NCI-H510A treated with DMSO at 0.1 percent for 48 hours (cell line): ENCODE measurements around the gene MRPL11.
"Not testable (repeated sequence)": the region's sequence is repeated elsewhere in the genome, so short reads cannot be mapped to it uniquely, and the experiment has no call there.

Experiments
- DNase-seq: peaks from one replicate; lab custom pipeline; 2025; lab: John Stamatoyannopoulos, UW

The MRPL11 gene

GRCh38 chr11:66467034-66467659 is 28.5 kb upstream of the MRPL11 start:
- no peak for DNase-seq

GRCh38 chr11:66466225-66467033 is 27.8 kb upstream of the MRPL11 start, which contains the start of gene PELI3:
TSS of gene PELI3 (plus strand) at chr11:66466905. CDS start at chr11:66468129, 1,224 bp downstream.
- DNase-seq, result peak; percentile 75

DNA sequence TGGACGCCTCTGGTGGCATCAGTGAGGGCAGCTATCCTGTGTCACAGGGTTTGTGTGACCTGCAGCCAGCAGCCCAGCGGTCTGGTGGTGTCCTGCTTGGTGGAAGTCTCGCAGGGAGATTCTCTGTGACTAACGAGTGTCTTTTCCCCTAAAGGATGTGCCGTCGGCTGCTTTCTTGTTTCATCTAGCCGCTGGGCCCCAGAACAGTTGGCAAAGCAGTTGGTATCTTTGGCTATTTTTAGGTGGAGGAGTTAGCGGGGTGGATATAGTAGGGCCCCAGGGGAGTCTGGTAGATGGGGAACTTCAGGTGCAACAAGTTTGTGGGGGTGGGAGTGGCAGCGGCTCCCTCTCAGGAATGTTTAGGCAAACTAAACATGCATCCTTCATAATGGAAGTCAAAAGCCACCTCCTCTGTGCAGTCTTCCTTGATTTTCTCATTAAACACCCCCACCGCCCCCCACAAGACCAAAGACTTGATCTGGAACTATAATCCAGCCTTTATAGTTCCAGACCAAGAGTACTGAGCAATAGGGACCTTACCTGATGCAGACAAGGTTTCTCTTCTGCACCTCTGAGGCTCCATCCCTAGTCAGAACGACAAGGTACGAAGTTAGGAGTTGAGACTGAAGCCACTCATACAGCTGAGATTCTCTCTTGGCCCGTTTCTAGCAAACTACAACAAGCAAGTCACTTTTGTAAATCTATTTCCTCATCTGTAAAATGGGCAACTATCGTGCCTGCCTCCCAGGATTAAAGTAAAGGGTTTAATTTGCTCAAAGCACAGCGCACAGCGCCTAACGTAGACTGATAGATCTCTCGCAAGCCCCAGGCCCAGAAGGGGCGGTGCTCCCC is 27.0 kb upstream of the MRPL11 start:
- no peak for DNase-seq

DNA sequence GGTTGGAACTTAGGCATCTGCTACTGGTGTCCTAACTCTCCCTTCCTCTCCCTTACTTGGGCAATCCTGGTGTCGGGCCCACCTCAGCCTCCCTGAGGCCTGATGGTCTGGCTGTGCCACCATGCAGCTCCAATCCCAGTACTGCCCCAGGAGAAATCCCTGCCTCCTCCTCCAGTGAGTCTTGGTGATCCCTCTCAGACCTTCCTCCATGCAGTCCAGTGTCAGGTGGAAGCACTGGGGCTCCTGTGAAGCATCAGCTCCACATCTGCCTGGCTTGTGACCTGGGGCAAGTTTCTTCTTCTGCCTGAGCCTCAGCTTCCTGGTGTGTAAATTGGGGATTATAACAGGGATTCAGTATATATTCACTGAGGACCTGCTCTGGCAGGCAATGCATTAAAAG is 26.3 kb upstream of the MRPL11 start:
- no peak for DNase-seq

- DNase-seq, result not testable (repeated sequence)
Measured at GRCh38 chr11:66464116-66464515, 25.5 kb upstream of the MRPL11 start.

- DNase-seq, result no peak
Measured at GRCh38 chr11:66462911-66463310, 24.3 kb upstream of the MRPL11 start.

GRCh38 chr11:66462010-66462409 is 23.4 kb upstream of the MRPL11 start:
- no peak for DNase-seq

GRCh38 chr11:66459138-66459778 is 20.6 kb upstream of the MRPL11 start:
- DNase-seq, result no peak

GRCh38 chr11:66457826-66458225 is 19.2 kb upstream of the MRPL11 start:
- no peak for DNase-seq

- no peak for DNase-seq
Measured at GRCh38 chr11:66454828-66455227, 16.2 kb upstream of the MRPL11 start.

DNA sequence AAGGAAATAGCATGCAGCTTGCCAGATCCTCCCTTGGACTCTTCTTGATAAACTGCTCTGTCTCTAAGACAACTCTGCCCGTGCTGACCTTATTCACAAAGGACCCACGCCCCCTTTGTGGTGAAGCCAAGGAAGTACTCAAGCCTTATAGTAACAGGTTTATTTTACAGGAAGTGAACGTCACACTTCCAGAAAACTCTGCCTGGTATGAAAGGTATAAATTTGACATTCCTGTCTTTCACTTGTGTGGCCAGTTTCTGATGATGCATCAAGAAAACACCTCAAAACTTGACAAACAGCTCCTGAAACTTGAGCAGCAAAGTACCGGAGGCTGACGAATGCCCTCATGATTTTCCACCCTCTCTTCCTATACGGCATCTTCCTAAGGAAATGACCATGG is 15.6 kb upstream of the MRPL11 start:
- DNase-seq, result no peak

DNA sequence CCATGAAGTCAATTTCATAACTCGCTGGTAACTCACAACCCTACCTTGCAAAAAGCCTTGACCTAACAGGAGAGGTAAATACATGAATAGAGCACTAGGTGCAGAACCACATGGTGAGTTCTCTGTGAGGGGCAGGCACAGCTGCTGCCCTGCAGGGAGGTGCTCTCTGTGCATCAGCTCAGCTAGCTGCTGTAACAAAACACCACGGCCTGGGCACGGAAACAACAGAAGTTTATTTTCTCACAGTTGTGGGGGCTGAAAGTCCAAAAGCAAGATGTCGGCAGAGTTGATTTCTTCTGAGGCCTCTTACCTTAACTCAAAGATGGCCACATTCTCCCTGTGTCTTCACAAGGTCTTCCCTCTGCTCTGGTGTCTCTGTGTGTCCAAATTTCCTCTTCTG is 13.0 kb upstream of the MRPL11 start:
- DNase-seq, result no peak

DNA sequence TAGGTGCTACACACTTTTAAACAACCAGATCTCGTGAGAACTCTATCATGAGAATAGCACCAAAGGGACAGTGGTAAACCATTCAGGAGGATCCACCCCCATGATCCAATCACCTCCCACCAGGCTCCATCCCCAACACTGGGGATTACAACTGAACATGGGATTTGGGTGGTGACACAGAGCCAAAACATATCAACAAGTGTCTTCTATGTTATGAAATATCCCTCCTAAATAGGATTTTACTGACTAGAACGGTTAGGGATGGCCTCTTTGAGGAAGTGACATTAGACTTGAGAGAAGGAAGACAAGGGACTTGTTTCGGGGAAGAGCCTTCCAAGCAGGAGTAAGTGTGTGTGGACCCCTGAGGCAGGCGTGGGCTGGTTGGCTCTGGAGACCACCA is 11.9 kb upstream of the MRPL11 start:
- DNase-seq, result no peak

- DNase-seq, result no peak
Measured at GRCh38 chr11:66448523-66448922, 9.9 kb upstream of the MRPL11 start.

GRCh38 chr11:66447012-66447411 is 8.4 kb upstream of the MRPL11 start:
- no peak for DNase-seq

DNA sequence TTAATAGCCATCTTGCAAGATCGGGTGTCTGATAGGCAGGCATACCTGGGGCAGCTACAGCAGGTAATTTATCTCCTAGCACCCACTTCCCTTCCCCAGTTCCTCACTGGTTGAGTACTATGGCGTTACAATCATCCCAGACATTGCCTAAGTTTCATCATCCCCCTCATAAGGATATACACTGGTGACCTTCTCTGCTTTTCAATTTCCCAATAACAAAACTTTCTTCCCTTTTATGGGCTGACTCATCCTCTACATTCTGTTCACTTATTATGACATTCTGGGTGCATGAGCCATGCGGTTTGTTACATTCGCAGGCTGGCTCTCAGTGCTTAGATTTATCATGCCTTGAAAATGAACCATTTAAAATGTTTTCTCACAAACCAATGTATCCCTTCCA is 5.0 kb upstream of the MRPL11 start:
- DNase-seq, result no peak

- not testable (repeated sequence) for DNase-seq
Measured at GRCh38 chr11:66440940-66441282, 2.3 kb upstream of the MRPL11 start.

DNA sequence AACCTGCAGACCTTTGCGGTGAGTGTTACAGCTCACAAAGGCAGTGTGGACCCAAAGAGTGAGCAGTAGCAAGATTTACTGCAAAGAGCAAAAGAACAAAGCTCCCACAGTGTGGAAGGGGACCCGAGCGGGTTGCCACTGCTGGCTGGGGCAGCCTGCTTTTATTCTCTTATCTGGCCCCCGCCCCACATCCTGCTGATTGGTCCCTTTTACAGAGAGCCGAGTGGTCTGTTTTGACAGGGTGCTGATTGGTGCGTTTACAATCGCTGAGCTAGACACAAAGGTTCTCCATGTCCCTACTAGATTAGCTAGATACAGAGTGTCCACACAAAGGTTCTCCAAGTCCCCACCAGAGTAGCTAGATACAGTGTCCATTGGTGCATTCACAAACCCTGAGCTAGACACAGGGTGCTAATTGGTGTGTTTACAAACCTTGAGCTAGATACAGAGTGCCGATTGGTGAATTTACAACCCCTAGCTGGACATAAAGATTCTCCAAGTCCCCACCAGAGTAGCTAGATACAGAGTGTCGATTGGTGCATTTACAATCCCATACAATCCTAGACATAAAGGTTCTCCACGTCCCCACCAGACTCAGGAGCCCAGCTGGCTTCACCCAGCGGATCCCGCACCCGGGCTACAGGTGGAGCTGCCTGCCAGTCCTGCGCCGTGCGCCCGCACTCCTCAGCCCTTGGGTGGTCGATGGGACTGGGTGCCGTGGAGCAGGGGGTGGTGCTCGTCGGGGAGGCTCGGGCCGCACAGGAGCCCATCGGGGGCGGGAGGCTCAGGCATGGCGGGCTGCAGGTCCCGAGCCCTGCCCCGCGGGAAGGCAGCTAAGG is 1.7 kb upstream of the MRPL11 start:
- not testable (repeated sequence) for DNase-seq

GRCh38 chr11:66437979-66438503 is 607 bp downstream of the MRPL11 start:
- DNase-seq, result no peak

DNA sequence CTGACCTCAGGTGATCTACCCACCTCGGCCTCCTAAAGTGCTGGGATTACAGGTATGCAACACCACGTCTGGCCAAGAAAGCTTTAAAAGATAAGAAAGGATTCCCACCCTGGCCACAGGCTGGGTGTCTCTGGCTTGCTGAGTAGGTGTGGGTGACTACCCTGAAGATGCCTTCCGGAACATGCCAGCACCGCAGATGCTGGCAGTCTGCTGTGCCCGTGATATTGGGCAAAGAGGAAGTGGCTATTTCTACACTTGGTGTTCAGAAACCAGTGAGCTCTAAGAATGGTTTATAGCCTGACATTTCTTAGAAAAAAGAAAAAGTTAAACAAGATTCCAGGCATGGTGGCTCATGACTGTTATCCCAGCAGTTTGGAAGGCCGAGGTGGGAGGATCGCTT is 6.1 kb downstream of the MRPL11 start:
- DNase-seq, result no peak

- not testable (repeated sequence) for DNase-seq
Measured at GRCh38 chr11:66431871-66432329, 6.7 kb downstream of the MRPL11 start.
